ENCODE results near the gene SUN3. TPM values are rescaled to one million over a fixed set of nuclear protein-coding genes. Genes with fewer than 3 reads are reported as not detected.

The SUN3 gene
- total RNA-seq, 1 experiment from 2014 or later = not detected

- Mint-ChIP-seq H3K4me1 (ENCODE audit: low read depth, unreplicated experiment) (peaks cover 7% of the 10 kb centered on the region), H3K27ac (ENCODE audit: unreplicated experiment) (no peak overlapping the region), H3K4me3 (ENCODE audit: unreplicated experiment) (no peak overlapping the region), H3K36me3 (ENCODE audit: insufficient read depth, unreplicated experiment) (no peaks in the 10 kb centered on the region), H3K9me3 (ENCODE audit: unreplicated experiment) (no peaks in the 10 kb centered on the region), H3K27me3 (ENCODE audit: insufficient read depth, unreplicated experiment) (peaks cover 42% of the 10 kb centered on the region)
- CTCF ChIA-PET = no interaction called here
- intact Hi-C loops (cut with micrococcal nuclease; ENCODE audit: unreplicated experiment) = loop anchor here (2.0 kb wide), 1 partner anchor 41 kb away; no protein-coding TSS in a partner anchor
- TF ChIP-seq, protein P1, sequence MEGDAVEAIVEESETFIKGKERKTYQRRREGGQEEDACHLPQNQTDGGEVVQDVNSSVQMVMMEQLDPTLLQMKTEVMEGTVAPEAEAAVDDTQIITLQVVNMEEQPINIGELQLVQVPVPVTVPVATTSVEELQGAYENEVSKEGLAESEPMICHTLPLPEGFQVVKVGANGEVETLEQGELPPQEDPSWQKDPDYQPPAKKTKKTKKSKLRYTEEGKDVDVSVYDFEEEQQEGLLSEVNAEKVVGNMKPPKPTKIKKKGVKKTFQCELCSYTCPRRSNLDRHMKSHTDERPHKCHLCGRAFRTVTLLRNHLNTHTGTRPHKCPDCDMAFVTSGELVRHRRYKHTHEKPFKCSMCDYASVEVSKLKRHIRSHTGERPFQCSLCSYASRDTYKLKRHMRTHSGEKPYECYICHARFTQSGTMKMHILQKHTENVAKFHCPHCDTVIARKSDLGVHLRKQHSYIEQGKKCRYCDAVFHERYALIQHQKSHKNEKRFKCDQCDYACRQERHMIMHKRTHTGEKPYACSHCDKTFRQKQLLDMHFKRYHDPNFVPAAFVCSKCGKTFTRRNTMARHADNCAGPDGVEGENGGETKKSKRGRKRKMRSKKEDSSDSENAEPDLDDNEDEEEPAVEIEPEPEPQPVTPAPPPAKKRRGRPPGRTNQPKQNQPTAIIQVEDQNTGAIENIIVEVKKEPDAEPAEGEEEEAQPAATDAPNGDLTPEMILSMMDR (IDR thresholded peaks at IDR 0.05; ENCODE audit: insufficient read depth in 1 of 2, low read depth in 1 of 2, low read length in 1 of 2, severe bottlenecking in 1 of 2, unreplicated experiment in 1 of 2) = no peak
- peaks cover 5% of the 10 kb centered on the region for H3K4me1 ChIP-seq
- no peaks in the 10 kb centered on the region for H3K9me3 ChIP-seq
- no peak for DNase-seq
- POLR2A ChIA-PET = no interaction called here
- H3K27me3 ChIP-seq (replicated peaks; ENCODE audit: control insufficient read depth, insufficient read depth, low read length) = peaks cover 5% of the 10 kb centered on the region
- no TSS peak for BruUV-seq (replicated peaks)
- no peaks in the 10 kb centered on the region for H3K36me3 ChIP-seq (ENCODE audit: control insufficient read depth, insufficient read depth, low read length)
- H3K4me3 ChIP-seq (ENCODE audit: low read depth, low read length) = no peak overlapping the region
These were observed 5.0 kb upstream of the SUN3 start for GRCh38 chr7:48033922-48034321.

DNA sequence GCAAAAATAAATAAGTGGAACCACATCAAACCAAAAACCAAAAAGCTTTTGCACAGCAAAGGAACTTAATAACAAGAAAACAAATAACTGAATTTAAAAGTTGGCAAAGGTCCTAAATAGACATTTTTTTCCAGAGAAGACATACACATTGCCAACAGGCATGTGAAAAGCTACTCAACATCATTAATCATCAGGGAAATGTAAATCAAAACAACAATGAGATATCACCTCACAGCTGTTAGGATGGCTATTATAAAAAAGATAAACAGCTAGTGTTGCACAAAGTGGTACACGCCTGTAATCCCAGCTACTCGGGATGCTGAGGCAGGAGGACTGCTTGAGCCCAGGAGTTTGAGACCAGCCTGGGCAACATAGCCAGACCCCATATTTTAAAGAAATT lies 2.2 kb upstream of the SUN3 start:
- TF ChIP-seq, protein P1 (IDR thresholded peaks at IDR 0.05; ENCODE audit: insufficient read depth in 1 of 2, low read depth in 1 of 2, low read length in 1 of 2, severe bottlenecking in 1 of 2, unreplicated experiment in 1 of 2) = no peak
- Histone ChIP-seq H3K4me1 (peaks cover 5% of the 10 kb centered on the region), H3K9me3 (no peaks in the 10 kb centered on the region), H3K27me3 (replicated peaks; ENCODE audit: control insufficient read depth, insufficient read depth, low read length) (peaks cover 4% of the 10 kb centered on the region), H3K36me3 (ENCODE audit: control insufficient read depth, insufficient read depth, low read length) (no peaks in the 10 kb centered on the region), H3K4me3 (ENCODE audit: low read depth, low read length) (no peak overlapping the region)
- H3K36me3 Mint-ChIP-seq (ENCODE audit: insufficient read depth, unreplicated experiment) = no peaks in the 10 kb centered on the region
- H3K9me3 Mint-ChIP-seq (ENCODE audit: unreplicated experiment) = no peaks in the 10 kb centered on the region
- BruUV-seq (replicated peaks) = no TSS peak
- H3K4me1 Mint-ChIP-seq (ENCODE audit: low read depth, unreplicated experiment) = peaks cover 4% of the 10 kb centered on the region
- intact Hi-C loops (cut with micrococcal nuclease; ENCODE audit: unreplicated experiment) = no loop called here
- no peak for DNase-seq
- H3K27me3 Mint-ChIP-seq (ENCODE audit: insufficient read depth, unreplicated experiment) = peaks cover 22% of the 10 kb centered on the region
- H3K4me3 Mint-ChIP-seq (ENCODE audit: unreplicated experiment) = no peak overlapping the region
- no peak overlapping the region for H3K27ac Mint-ChIP-seq (ENCODE audit: unreplicated experiment)
- ChIA-PET CTCF (no interaction called here), POLR2A (no interaction called here)

GRCh38 chr7:48025624-48026023 lies 3.3 kb downstream of the SUN3 start:
- Mint-ChIP-seq H3K36me3 (ENCODE audit: insufficient read depth, unreplicated experiment) (no peaks in the 10 kb centered on the region), H3K27ac (ENCODE audit: unreplicated experiment) (no peak overlapping the region), H3K4me1 (ENCODE audit: low read depth, unreplicated experiment) (no peaks in the 10 kb centered on the region), H3K27me3 (ENCODE audit: insufficient read depth, unreplicated experiment) (peaks cover 15% of the 10 kb centered on the region), H3K9me3 (ENCODE audit: unreplicated experiment) (peaks cover 19% of the 10 kb centered on the region), H3K4me3 (ENCODE audit: unreplicated experiment) (no peak overlapping the region)
- no TSS peak for BruUV-seq (replicated peaks)
- intact Hi-C loops (cut with micrococcal nuclease; ENCODE audit: unreplicated experiment) = no loop called here
- Histone ChIP-seq H3K4me3 (ENCODE audit: low read depth, low read length) (no peak overlapping the region), H3K27me3 (replicated peaks; ENCODE audit: control insufficient read depth, insufficient read depth, low read length) (no peaks in the 10 kb centered on the region), H3K36me3 (ENCODE audit: control insufficient read depth, insufficient read depth, low read length) (no peaks in the 10 kb centered on the region), H3K4me1 (no peaks in the 10 kb centered on the region), H3K9me3 (0 out of 2 replicates have a peak, but pooled peaks cover 3% of the 10 kb centered on the region)
- ChIA-PET CTCF (no interaction called here), POLR2A (no interaction called here)
- TF ChIP-seq, protein P1 (IDR thresholded peaks at IDR 0.05; ENCODE audit: insufficient read depth in 1 of 2, low read depth in 1 of 2, low read length in 1 of 2, severe bottlenecking in 1 of 2, unreplicated experiment in 1 of 2) = no peak
- no peak for DNase-seq

All from Caco-2 (cell line).